HEK293T (cell line): ENCODE results near the gene CFAP68.
A peak's percentile ranks its signal among the peaks of the same experiment; 100 is the strongest.

Experiments used
- ARNT ChIP-seq: fragments of 450-650 bp; IDR thresholded peaks from 2 replicates; pipeline ENCODE4 v1.6.1; 2017; ENCODE audit warnings: mild to moderate bottlenecking
- BHLHE40 ChIP-seq: fragments of 450-650 bp; IDR thresholded peaks from 2 replicates; pipeline ENCODE4 v1.6.1; 2016; ENCODE audit warnings: mild to moderate bottlenecking, moderate library complexity, borderline replicate concordance
- CTBP1 ChIP-seq: fragments of 450-650 bp; IDR thresholded peaks from 2 replicates; pipeline ENCODE4 v1.6.1; 2016; ENCODE audit warnings: borderline replicate concordance
- ELF4 ChIP-seq: fragments of 450-650 bp; IDR thresholded peaks from 2 replicates; pipeline ENCODE4 v1.6.1; 2017; ENCODE audit warnings: antibody characterized with exemption
- FOXA1 ChIP-seq: fragments of 450-650 bp; IDR thresholded peaks from 2 replicates; pipeline ENCODE4 v1.6.1; 2016; ENCODE audit warnings: mild to moderate bottlenecking
- FOXK2 ChIP-seq: fragments of 450-650 bp; IDR thresholded peaks from 2 replicates; pipeline ENCODE4 v1.6.1; 2016; ENCODE audit warnings: mild to moderate bottlenecking
- FOXM1 ChIP-seq: fragments of 450-650 bp; IDR thresholded peaks from 2 replicates; pipeline ENCODE4 v1.6.1; 2017; ENCODE audit warnings: mild to moderate bottlenecking, borderline replicate concordance
- HDGF ChIP-seq: fragments of 450-650 bp; IDR thresholded peaks from 2 replicates; pipeline ENCODE4 v1.6.1; 2017; ENCODE audit warnings: antibody characterized with exemption, borderline replicate concordance
- L3MBTL2 ChIP-seq: fragments of 450-650 bp; conservative IDR thresholded peaks from 2 replicates; pipeline ENCODE4 v1.6.1; 2016; ENCODE audit warnings: mild to moderate bottlenecking
- LEF1 ChIP-seq: fragments of 450-650 bp; IDR thresholded peaks from 2 replicates; pipeline ENCODE4 v1.6.1; 2017; ENCODE audit warnings: mild to moderate bottlenecking, borderline replicate concordance
- NFRKB ChIP-seq: fragments of 450-650 bp; IDR thresholded peaks from 2 replicates; pipeline ENCODE4 v1.6.1; 2016; ENCODE audit warnings: mild to moderate bottlenecking, moderate library complexity
- SP1 ChIP-seq: fragments of 450-650 bp; IDR thresholded peaks from 2 replicates; pipeline ENCODE4 v1.6.1; 2017

DNA sequence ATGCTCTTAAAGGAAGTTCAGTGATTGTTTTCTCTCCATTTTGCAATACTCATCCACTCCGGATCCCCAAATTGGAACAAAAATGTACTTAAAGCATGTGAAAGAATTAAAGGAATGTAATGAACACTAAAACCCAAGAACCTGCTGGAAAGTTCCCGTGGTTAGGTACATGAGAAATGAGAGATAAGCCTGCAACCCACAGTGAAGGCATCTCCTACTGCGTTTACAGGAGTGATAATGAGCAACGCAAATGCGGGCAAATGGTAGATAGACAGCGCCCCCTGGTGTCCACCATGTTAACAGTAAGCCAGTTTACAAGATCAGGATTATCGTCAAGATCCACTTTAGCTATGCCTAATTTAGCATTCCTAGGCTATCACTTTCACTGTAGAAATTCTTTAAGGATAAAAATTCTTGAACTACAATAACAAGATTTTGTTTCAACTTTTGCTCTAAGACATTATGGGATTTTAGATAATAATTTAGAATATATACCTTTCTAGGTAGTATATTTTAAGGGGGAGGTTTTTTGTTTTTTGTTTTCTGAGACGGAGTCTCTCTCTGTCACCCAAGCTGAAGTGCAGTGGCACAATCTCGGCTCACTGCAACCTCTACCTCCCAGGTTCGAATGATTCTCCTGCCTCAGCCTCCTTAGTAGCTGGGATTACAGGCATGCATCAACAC, 37.8 kb upstream of the CFAP68 start:
- TF ChIP-seq SP1 (no peak), ELF4 (no peak), L3MBTL2 (no peak), CTBP1 (0 out of 2 replicates have a peak, but pooled peaks have one; percentile 12), HDGF (no peak), FOXM1 (no peak), FOXA1 (no peak), ARNT (no peak), BHLHE40 (no peak), FOXK2 (no peak), LEF1 (no peak), NFRKB (no peak)
